NCI-H524 (cell line): Measurements from ENCODE around the gene PDGFRB.

Experiments
- DNase-seq, 2 experiments: peaks; one replicate each; lab custom pipeline; 2025; lab: John Stamatoyannopoulos, UW

PDGFRB gene

DNA sequence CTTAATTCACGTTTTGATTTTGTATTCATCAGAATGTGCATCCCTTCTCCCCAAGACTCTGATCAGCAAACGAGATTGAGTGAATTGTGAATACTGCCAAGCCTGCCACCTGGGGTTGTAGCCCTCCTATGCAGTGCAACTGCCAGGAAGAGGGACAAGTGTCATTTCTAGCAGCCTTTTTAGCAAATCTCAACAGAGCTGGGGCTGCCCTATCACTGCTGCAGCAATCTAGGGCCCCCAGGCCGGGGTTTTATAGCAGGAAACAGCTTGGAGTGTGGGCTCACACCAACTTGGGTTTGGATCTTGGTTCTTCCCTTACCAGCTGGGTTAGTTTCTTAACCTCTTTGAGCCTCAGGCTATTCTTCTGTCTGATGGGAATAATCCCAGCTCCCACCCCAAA, 73.3 kb downstream of the PDGFRB start:
- no peak for DNase-seq

DNA sequence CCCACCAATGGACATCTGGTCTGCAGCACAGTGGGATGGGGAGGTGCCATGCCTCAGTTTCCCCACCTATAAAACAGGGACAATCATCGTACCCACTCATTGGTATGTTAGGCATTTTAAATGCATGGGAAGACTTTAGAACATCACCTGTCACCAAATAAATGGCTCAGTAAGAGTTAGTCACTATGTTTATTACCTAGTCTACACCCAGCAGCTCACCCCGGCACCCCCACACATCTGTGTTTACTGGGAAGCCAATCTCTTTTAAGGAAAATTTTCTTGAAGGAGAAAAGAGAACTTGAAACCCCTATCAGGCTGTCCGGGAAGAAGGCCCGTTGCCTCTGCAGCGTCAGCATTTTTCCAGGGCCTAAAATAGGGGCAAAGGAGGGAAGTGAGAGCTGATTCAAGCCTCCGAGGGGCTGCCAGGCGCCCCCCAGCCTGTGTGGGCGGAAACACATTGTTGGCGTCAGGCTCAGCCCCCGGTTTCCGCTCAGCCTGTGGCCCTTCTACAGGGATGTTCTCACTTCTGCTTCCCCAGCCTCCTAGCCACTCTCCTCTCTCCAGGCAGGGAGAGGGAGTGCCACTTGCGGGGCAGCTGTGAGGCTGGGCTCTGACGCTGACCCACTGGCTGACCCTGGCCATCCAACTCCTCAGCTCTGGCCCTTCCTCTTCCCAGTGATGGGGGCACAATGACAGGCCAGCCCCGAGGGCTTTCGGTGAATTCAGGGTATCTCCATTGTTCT, 73.9 kb downstream of the PDGFRB start:
- no peak for DNase-seq

DNA sequence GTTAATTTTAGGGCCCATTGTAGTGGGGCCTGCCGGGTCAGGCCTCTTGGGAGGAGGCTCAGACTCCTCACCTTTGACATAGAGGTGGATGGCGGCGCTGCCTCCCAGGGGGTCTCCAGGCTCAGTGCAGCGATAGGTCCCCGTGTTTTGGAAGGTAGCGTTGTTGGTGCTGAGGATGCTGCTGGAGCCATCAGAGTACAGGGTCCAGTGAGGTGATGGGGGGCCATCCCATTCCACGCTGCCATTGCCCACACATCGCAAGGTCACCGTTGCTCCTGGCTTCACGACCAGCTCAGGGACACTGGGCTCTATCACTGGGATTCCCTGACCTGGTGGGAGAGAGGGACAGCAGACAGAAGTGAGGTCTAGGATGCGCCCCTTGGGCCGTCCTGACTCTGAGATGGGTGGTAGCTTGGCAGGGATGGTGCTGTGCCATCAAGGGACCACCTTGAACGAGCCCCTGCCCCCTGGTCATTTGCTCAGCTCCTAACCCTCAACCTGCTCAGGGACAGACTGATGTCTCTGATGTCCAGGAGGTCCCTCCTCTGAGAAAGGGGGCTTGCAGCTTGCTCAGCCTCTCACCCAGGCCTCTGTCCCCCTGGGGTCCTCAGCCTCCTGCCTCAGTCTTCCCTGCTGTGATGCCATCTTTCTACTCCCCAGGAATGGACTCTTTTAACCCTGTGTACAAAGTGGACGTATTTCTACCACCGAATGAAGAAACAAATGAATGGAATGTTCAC, 74.8 kb downstream of the PDGFRB start:
- DNase-seq, result no peak

DNA sequence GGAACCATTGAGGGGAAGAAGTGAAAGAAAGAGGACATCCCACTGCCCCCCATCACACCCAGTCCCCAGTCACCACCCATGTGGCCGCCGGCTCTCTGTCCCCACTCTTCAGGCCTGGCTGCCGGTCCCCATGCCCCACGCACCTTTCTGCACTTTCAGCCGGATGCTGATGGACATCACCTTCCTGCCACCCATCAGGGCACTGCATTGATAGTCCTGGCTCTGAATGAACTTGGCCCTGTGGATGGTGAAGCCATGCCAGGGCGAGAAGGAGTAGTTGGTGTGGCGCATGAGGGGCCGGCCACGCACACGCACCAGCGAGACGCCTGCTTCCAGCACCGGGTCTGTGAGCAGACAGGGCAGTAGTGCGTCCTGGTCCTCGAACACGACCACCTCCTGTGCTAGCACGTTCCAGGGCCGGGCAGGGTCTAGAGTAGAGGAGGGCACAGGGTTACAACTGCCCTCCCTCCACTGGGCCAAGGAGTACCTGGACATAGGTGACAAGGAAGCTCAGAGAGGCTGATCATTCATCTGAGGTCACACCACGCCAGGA, 75.7 kb downstream of the PDGFRB start:
- no peak for DNase-seq

DNA sequence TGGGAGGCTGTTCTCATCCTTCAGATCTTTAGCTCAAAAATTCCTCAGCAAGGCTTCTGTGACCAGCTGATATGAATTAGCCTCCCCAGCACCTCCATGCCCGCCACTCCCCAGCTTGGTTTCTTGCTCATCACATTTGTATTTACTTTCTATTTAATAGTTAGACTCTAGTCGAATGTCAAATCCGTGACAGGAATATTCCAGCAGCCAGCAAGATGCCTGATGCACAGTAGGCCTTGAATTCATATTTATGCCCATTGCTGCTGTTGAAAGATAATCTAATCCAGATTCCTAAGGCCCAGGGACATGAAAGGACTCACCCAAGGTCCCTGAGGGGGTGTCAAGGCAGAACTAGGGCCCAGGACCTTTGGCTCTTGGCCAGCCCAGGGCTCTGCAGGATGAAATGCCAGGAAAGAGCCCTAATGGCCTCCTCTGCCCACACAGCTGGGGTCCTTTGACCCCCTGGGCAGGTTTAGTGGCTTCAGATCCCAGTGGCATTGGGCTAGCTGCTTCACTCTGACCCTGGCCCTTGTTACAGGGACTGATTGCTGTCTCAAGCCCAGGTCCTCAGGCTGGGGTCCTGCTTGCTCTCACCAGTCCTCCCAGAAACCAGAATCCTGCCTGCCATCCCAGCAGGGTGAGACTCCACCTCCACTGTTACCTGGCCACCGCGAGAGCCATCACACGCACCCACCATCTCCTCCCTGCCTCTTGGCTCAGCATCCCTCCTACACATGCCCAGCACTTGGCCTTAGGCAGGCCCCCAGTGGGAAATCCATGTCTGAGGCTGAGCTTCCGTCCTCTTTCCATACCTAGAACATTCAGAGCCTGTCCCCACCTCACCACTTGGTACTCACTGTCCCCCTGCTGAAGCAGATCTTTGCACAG, 76.6 kb downstream of the PDGFRB start:
- DNase-seq, result no peak

DNA sequence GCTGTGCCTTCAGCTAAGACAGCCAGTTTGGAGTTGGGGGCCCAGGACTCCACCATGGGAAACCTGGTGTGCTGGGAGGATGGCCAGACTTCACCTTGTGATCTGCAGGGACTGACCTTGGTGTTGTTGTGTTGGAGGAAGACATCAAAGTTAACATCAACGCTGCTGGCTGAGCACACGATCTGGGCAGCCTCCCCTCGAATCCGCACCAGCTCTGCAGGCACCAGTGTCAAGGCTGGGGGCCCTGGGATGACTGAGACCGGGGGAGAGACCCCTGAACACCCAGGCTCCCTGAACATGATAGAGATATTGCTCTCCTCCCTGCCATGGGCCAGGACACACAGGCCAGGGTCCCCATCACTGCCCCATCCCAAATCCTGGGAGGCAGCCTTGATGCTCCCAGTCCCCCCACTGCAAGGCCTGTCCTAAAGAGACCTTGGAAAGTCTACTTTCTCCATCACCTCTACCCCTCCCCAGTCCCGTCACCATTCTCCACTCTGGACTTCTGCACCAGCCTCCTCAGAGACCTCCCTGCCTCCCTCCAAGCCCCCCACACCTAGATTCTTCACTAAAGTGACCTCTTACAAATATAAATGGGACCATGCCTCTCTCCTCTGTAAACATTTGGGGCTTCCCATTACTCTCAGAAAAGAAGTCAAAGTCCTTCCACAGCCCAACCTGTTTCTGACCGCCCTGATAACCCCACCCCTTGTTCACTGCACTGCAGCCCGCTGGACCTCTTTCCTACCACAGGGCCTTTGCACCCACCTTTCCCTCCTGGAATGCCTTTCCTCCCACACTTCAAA, 77.4 kb downstream of the PDGFRB start:
- no peak for DNase-seq

DNA sequence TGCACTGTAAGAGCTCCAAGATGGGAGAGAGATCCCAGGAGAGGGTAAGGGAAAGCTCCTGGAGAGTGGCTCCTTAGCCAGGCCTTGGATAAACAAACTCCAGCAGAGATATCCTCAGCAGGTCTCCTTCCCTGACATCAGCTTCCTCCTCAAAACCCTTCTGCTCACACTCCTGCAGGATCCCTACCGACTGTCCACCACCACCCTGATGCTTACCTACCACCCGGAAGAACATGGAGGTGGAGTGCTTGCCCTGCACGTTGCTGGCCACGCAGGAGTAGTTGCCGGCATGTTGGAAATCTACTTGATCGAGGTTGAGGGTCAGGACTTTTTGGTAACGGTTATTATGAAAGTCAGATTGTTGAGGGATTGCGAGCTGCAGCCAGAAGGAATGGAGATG, 78.6 kb downstream of the PDGFRB start:
- DNase-seq, result no peak

DNA sequence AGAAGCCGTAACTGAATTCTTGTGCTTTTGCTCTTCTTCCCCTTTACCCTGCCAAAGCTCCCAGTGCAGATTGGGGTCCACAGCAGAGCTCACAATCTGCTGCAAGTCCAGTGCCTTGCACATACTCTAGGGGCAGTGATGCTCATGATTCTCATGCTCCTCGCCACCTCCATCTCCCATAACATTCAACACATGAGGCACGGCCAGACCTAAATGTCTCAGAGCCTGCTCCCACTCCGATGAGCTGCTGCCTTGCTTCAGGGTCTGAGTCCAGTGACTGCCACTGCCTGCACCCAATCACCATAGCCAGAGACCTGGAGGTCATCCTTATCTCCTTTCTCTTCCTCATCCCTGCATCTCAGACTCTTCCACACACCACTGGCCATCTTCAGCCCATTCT, 79.8 kb downstream of the PDGFRB start:
- no peak for DNase-seq

DNA sequence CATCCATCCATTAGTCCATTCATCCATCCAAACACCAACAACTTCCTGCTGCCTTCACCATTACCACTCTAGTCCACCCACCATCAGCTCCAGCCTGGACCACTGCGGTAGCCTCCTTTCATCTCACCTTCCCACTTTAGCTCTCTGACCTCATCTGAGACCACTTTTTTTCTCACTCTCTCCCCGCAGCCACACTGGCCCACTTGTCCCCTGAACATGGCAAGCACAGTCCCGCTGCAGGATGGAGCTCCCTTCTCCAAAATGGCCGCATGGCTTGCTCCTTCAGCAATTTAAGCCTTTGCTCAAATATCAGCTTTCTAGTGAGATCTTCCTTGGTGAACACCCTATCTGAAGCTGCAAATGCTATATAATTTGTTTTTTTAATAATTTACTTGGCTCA, 80.4 kb downstream of the PDGFRB start:
- no peak for DNase-seq

DNA sequence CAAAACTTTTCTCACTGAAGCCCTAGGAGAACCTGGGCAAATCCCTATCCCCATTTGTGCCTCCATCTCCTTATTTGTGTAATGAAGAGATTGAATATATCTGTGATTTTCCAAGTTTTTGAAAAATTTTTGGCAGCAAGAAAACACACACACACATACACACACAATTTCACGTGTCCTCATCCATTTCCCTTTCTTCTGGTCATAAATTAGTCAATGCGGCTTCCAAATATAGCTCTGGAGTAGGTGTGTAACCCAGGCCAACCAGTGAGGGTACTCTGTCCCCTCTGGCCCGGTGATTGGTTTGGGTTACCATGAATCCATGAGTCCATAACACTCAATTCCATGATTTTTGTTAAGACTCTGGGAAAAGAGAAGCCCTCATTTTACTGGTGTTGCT, 82.0 kb downstream of the PDGFRB start:
- no peak for DNase-seq

DNA sequence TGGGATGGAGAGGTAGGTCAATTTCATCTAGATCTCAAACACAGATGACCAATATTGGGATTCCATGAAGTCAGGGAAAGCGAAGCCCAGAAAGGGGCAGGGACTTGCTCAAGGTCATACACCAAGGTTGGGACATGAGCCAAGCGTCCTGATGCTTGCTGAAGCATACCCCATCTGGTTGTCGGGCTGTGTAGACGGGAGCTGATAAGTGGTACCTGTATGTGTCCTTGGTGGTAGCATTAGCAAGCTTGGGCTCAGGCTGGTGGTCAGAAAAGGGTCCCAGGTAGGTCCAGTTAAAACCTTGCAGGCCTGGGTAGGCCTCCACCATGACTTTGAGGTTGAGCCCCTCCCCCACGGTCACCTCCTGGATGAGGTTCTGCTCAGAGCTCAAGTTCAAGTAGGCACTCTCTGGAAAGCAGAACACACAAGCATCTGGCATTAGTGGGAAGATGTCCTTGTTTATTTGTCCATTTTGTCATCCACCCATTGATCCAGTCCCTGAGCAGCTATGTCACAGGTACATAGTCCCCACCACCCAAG, 82.5 kb downstream of the PDGFRB start:
- DNase-seq, result no peak

DNA sequence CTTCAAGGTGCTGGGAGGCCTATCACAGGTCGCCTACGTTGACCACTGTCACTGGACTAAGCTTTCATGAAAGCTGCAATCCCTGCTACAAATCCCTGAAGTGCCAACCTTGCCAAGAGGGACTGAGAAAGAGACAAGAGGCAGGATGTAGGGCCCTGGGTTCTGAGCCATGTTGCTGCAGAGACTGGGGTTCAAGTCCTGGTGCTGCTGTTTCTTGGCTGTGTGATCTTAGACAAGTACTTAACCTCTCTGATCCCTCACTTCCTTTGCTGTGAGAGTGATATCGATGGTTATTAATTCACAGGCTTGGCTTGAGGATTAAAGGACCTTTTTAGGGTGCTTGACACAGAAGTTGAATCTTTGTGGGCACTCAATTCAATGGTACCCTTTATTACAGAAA, 84.8 kb downstream of the PDGFRB start:
- no peak for DNase-seq

DNA sequence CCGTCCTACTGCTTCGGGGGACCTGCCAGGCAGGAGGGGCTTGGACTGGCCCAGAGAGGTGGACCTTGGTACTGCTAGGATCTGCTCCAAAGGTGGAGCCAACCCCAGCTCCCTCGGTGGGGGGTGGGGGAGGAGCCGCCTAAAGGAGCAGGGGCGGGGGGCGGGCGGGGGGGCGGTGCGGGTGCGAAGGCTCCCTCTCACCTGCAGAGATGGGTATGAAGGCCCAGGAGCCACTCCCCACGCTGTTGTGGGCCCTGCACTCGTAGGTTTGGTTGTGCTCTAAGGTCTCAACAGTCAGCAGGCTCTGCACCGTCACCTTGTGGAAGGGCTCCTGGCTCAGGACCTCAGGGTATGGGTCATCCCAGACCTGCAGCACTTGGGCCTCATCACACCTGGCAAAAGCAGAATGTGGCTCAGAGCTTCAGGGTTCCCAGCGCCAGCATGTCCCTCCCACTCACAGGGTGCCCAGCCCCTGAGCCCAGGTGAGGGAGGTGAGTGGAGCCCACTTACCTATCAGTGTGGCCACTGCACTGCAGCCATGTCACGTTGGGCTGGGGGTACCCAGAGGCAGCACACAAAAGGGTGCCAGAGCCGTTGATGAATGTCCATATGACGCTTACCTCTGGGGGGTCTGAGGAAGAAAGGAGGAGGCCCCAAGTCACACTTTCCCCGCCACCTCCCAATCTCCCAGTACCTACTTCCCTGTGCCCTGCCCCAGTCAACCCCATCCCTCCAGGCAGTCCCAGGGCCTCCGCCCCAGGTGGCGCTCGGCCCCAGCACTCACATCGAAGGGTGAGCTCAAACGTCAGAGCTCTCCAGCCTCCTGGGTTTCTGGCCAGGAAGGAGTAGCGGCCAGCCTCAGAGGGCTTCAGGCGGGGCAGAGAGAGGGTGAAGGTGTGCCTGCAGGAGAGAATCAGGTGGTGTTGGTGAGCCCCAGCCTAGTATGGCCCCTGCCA, 85.7 kb downstream of the PDGFRB start:
- DNase-seq, result no peak

DNA sequence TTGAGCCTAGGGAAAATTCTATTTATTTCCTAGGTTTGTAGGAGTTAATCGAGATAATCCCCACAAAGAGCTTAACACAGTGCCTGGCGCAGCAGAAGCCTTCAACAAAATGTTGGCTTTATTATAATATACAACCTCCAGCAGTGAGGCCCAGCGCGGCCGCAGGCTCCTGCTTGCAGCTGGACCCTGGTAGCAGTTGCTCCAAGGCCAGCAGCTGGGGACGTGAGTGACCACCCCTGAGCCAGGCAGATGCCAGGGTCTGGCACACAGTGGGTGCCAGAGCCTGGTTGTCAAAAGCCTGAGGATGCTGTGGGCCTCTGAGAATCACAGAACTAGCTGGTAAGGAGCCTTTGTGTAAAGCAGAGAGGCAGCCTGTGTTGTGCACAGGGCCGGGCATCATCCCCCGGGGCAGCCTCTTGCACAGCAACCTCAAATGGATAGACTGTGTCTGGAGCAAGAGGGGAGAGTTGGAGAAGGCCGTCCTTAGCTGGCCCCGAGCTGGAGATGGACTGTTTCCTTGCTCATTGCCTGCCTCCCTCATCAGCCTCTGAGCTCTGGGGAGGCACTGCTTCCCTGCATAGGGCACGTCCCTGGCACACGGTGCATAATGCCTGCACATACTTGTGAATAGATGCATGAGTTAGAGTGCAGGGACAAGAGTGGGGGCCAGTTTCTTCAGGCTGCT, 86.5 kb downstream of the PDGFRB start:
- DNase-seq, result no peak

DNA sequence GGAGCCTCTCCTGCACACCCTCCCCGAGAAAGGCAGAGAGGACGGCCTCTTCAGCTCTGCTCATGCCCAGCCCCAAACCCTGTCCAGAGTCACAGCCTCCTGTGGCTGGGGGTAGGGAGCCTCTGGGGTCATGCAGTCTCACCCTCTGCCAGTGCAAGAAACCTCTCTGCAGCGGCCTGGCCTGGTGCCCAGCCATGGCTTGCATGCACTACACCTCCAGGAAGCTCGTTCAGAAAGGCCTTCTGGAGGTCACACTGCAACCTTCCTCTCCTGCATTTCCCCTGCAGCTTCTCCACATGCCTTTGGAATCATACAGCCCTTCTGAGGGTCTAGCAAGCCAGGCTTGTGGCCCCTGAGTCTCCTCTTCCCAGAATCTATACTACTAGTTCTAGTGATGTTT, 87.2 kb downstream of the PDGFRB start:
- DNase-seq, result no peak

DNA sequence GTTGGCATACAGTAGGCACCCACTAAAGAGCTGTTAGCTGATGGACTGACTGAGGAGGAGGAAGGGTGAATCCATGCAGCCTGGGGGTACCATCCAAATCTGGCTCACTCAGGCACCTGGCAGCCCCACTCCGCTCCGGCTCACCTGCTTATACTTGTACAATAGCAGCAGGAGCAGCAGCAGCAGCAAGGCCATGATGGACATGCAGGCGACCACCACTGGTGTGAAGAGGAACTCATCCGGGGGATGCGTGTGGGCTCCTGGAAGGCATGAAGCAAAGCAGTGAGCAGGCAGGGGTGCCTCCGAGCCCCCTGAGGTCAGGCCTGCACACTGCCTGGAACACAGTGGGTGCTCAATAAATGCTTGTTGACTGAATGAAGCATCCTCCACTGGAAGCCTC, 87.6 kb downstream of the PDGFRB start:
- DNase-seq, result no peak

DNA sequence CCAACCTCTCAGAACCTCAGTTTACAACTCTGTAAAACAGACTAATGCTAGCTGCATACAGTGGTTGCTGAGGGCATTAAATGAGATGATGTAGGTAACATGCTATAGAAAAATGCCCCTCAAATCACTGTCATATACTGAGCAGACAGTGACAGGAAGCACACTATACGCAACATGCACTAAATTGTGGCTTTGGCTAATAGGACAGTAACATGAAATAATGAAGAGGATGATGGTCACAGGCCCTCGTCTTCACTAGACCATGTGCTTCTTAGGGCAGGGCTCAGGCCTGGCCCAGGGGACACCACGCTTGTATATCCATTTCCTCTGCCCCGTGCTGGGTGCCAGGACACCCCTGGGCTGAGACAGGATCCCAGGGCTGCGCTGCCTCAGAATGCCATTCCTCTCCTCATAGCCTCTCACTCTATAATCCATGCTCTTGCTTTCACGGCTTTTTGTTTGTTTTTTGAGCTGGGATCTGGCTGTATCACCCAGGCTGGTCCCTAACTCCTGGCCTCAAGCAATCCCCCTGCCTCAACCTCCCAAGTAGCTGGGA, 88.2 kb downstream of the PDGFRB start:
- DNase-seq, result no peak

DNA sequence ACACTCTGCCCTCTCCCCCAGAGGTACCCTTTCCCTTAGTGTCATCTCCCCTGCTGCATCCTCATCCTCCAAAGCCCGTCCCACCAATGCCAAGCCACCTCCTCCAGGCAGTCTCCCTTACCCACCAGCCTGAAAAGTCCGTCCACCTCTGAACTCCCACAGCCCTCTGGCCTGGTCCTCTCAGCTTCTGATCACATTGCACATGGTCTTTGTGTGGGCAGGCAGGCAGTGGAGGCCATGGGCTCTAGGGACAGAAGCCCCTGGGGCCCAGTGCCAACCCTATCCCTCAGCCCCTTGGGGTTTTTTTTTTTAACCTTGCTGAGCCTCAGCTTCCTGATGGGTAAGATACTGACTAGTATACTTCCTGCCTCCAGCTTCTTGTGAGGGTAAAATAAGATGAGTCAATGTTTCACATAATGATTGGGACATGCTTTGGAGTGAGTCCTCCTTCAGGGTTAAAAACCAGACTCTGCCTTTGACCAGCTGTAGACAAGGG, 88.7 kb downstream of the PDGFRB start:
- no peak for DNase-seq

DNA sequence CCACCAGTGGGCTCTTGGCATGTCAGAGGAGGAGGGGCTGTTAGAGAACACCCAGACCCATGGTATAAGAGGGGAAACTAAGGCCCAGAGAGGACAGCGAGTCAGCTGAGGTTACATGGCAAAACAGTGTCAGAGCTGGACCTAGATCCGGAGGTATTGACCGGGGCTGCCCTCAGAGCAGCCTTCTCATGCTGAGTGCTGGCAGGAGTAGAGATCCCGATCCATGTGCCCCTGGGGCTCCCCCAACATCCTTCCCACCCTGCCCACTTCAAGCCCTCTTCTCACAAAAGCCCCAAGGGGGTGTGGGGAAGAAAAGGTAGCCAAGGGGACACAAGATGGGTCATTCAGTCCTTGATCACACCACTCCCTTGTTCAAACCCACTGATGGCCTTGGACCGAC, 89.2 kb downstream of the PDGFRB start:
- DNase-seq, result no peak
